GM18907 (cell line): ENCODE data around the gene CCR5.

ENCODE experiments used
- ATAC-seq: cut with Tn5 transposase; IDR thresholded peaks from one replicate; pipeline ENCODE4 v1.9.1; 2021; ENCODE audit warnings: mild to moderate bottlenecking, moderate library complexity; ENCODE audit not compliant: unreplicated experiment

CCR5 gene

GRCh38 chr3:46358466-46358865 is 12.3 kb upstream of the CCR5 start:
- no peak for ATAC-seq

GRCh38 chr3:46359733-46360493 is 10.8 kb upstream of the CCR5 start:
- no peak for ATAC-seq

- no peak for ATAC-seq
Observed at GRCh38 chr3:46360907-46361306, 9.8 kb upstream of the CCR5 start.

- ATAC-seq, result no peak
Observed at GRCh38 chr3:46361408-46362283, 9.1 kb upstream of the CCR5 start.

GRCh38 chr3:46365041-46365440 is 5.7 kb upstream of the CCR5 start:
- ATAC-seq, result no peak

GRCh38 chr3:46365737-46366524 is 4.8 kb upstream of the CCR5 start:
- no peak for ATAC-seq

GRCh38 chr3:46367811-46368210 is 2.9 kb upstream of the CCR5 start:
- ATAC-seq, result no peak

GRCh38 chr3:46368569-46368968 is 2.2 kb upstream of the CCR5 start:
- no peak for ATAC-seq

- ATAC-seq, result no peak
Observed at GRCh38 chr3:46369151-46369550, 1.6 kb upstream of the CCR5 start.

GRCh38 chr3:46369675-46370132 is 1.0 kb upstream of the CCR5 start:
- peak; percentile 62 for ATAC-seq

GRCh38 chr3:46371519-46372340 is 984 bp downstream of the CCR5 start:
- no peak for ATAC-seq

GRCh38 chr3:46372492-46373359 is 2.0 kb downstream of the CCR5 start:
- no peak for ATAC-seq

- no peak for ATAC-seq
Observed at GRCh38 chr3:46374755-46375154, 4.0 kb downstream of the CCR5 start.

GRCh38 chr3:46375218-46375617 is 4.5 kb downstream of the CCR5 start:
- no peak for ATAC-seq

- ATAC-seq, result no peak
Observed at GRCh38 chr3:46375814-46376213, 5.1 kb downstream of the CCR5 start.

- ATAC-seq, result no peak
Observed at GRCh38 chr3:46378426-46378942, 7.7 kb downstream of the CCR5 start.

GRCh38 chr3:46380471-46381221 is 9.9 kb downstream of the CCR5 start:
- ATAC-seq, result no peak

- ATAC-seq, result no peak
Observed at GRCh38 chr3:46381625-46382024, 10.9 kb downstream of the CCR5 start.
